ENCODE results near the gene TMEM154. TPM values are rescaled to one million over a fixed set of nuclear protein-coding genes. Genes with fewer than 3 reads are reported as not detected.
"Not testable (repeated sequence)": the region's sequence is repeated elsewhere in the genome, so short reads cannot be mapped to it uniquely, and the experiment has no call there.

The TMEM154 gene
- total RNA-seq, 1 donor = 10.6 TPM

DNA sequence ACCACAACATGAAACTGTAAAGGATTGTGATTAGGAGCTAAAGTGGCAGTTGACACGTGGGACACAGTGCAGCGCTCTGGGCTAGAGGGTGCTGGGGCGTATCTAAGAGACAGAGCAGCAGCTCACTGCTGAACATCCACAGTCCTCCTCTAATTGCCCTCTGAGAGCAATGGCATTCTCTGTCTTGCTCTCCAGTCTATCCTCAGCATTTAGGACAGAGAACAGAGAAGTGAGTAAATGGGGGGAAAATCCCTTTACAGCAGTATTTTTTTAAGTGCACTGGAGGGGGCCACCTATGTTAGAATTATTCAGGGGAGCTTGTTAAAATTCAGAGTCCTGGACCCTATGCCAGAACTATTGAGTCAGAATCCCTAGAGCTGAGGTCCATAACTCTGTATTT, 4.2 kb upstream of the TMEM154 start:
- Histone ChIP-seq H3K9me3 (ENCODE audit: low read depth, low read length) (no peaks in the 10 kb centered on the region), H3K4me1 (ENCODE audit: insufficient read depth, low read length) (peaks cover 57% of the 10 kb centered on the region), H3K4me3 (ENCODE audit: low read length) (no peak overlapping the region), H3K27me3 (ENCODE audit: insufficient read depth, low read length) (no peaks in the 10 kb centered on the region)

DNA sequence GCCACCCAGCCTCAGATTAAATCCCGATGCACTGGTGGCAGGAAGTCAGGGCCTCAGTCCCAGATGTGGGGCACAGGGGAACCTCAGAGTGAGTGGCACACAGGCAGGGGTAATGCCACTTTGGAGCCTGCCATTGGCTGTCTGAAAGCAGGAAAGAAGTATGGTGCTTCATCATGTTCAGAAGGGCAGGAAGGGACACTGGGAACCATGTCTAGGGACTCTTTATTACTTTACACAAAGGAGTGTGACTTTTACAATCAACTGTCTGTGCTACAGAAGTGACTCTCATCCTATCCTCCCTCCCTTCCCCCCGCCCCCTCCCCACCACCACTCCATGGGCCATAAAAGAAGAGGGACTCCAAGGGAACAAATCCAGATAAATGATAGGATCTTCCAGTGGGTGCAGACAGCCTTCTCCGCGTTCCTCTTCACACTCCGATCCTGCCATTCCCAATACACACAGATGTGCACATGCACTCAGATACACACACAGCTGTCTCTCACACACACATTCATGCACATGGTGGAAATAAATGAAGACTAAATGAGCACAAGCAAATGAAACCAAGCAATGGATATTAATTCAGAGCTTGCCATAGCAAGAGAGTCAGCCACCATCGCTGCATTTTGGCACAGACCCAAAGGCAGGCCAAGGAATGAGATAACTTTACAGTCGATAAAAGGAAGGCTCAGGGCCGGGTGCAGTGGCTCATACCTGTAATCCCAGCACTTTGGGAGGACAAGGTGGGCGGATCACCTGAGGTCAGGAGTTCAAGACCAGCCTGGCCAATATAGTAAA, 2.5 kb upstream of the TMEM154 start:
- Histone ChIP-seq H3K27me3 (ENCODE audit: insufficient read depth, low read length) (no peaks in the 10 kb centered on the region), H3K4me3 (ENCODE audit: low read length) (no peak overlapping the region), H3K9me3 (ENCODE audit: low read depth, low read length) (no peaks in the 10 kb centered on the region), H3K4me1 (ENCODE audit: insufficient read depth, low read length) (peaks cover 62% of the 10 kb centered on the region)

DNA sequence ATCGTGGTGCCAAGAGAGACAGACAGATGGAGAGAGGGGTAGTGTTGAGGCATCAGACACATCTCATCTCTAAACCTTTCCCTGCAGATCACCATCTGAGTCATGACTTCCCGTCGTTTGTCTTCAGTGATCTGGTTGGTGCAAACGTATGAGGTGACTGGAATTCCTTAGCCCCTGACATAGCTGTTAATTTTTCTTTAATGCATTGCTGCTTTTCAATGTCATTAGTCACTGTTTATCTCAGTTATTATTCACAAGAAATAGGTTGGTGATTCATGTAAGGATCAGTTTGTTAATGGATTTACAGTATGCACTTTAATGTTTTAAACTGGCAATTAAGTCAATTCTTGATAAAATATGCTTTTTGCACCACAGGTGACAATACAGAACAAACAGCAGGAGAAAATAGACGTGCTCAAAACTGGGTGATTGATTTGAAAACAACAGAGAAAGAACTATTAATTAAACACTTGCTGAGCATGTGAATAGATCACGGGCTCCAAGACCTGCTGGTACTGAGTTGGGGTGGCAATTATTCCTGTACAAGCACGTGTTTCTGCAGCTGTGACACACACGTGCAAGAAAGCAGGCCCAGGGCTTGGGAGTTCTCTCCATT, 1.3 kb upstream of the TMEM154 start:
- H3K9me3 ChIP-seq (ENCODE audit: low read depth, low read length) = no peaks in the 10 kb centered on the region
- no peaks in the 10 kb centered on the region for H3K27me3 ChIP-seq (ENCODE audit: insufficient read depth, low read length)
- peaks cover 62% of the 10 kb centered on the region for H3K4me1 ChIP-seq (ENCODE audit: insufficient read depth, low read length)
- no peak overlapping the region for H3K4me3 ChIP-seq (ENCODE audit: low read length)

GRCh38 chr4:152678841-152679240, 956 bp downstream of the TMEM154 start:
- peak overlapping the region; percentile 89 for H3K4me3 ChIP-seq (ENCODE audit: low read length)
- H3K9me3 ChIP-seq (ENCODE audit: low read depth, low read length) = no peaks in the 10 kb centered on the region

DNA sequence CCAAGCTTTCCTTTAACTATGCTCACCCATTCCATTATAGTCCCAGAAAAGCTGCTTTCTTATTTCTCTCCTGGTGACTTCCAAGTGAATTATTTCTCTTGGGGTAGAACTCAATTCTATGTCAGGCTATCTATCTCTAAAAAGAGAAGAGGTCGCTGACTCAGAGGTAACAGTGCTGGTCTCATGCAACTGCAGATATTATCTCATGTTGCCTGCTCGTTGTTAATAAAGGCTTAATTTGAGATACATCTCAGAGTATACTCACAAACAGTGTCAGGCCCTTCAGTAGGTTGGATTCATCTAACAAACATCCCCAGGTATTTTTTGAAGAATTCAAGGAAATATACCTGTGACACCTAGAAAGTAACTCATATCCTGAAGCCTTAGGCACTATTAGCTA, 2.7 kb downstream of the TMEM154 start:
- Histone ChIP-seq H3K27me3 (ENCODE audit: insufficient read depth, low read length) (no peaks in the 10 kb centered on the region), H3K4me3 (ENCODE audit: low read length) (no peak overlapping the region), H3K4me1 (ENCODE audit: insufficient read depth, low read length) (peaks cover 56% of the 10 kb centered on the region), H3K9me3 (ENCODE audit: low read depth, low read length) (no peaks in the 10 kb centered on the region)

More at GRCh38 chr4:152678841-152679240, 956 bp downstream of the TMEM154 start:
- no peaks in the 10 kb centered on the region for H3K27me3 ChIP-seq (ENCODE audit: insufficient read depth, low read length)
- H3K4me1 ChIP-seq (ENCODE audit: insufficient read depth, low read length) = peaks cover 62% of the 10 kb centered on the region

GRCh38 chr4:152676052-152676854, 3.5 kb downstream of the TMEM154 start:
- no peaks in the 10 kb centered on the region for H3K9me3 ChIP-seq (ENCODE audit: low read depth, low read length)
- no peaks in the 10 kb centered on the region for H3K27me3 ChIP-seq (ENCODE audit: insufficient read depth, low read length)
- H3K4me1 ChIP-seq (ENCODE audit: insufficient read depth, low read length) = peaks cover 56% of the 10 kb centered on the region
- H3K4me3 ChIP-seq (ENCODE audit: low read length) = no peak overlapping the region

DNA sequence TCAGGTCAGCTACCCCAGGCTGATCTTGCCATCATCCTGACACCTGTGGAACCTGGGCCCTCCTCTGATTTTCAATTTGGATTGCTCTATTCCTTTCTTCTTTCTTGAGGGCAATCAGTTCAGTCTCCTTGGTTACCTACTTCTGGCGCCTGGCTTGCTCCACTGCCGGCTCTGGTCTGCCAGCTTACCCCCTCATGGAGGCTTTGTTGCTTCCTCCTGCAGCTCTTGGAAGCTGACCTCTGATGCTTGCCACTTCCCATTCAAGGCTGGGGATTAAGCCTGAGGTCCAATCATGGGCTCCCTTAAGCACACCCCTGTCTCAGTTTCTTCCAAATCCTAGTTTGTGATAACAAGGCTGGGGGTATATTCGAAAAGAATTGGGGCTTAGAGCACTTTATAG, 5.4 kb downstream of the TMEM154 start:
- H3K27me3 ChIP-seq (ENCODE audit: insufficient read depth, low read length) = no peaks in the 10 kb centered on the region
- H3K9me3 ChIP-seq (ENCODE audit: low read depth, low read length) = no peaks in the 10 kb centered on the region
- peaks cover 44% of the 10 kb centered on the region for H3K4me1 ChIP-seq (ENCODE audit: insufficient read depth, low read length)
- H3K4me3 ChIP-seq (ENCODE audit: low read length) = no peak overlapping the region

GRCh38 chr4:152673489-152673888, 6.3 kb downstream of the TMEM154 start:
- Histone ChIP-seq H3K4me1 (ENCODE audit: insufficient read depth, low read length) (peaks cover 38% of the 10 kb centered on the region), H3K4me3 (ENCODE audit: low read length) (no peak overlapping the region), H3K9me3 (ENCODE audit: low read depth, low read length) (no peaks in the 10 kb centered on the region), H3K27me3 (ENCODE audit: insufficient read depth, low read length) (no peaks in the 10 kb centered on the region)

DNA sequence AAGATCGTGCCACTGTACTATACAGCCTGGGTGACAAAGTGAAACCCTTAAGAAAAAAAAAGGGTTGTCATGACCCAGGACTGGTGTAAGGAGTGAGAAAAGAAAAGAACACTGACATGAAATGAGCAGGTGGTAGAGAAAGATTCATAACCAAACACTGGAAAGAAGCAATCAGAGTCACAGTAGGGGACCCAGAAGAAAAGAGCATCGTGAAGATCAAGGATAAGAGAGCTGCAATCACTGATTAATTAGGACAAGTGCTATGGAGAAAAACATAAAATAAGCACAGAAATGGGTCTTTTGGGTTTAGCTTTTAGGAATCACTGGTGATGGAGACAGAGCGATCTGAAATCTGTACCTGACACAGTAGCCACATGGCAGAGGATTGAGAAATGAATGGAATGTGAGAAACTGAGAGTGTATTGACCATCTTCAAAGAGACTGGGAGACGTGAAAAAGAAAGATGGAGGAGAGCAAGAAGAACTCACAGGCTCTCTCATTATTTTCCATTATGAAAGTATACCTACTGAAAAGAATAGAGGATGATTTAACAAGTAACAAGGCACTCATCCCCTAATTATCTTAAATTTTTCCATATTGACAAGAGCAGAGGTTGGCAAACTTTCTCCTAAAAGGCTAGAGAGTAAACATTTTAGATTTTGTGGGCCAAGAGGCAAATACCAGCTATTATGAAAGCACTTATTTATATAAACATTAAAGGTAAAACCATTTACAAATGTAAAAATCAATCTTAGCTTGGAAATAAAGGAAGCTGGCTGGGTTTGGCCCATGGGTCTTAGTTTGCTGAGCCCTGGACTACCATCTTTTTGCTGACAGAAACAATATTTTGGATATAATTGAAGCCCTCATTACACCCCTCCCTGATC, 7.3 kb downstream of the TMEM154 start:
- Histone ChIP-seq H3K4me3 (ENCODE audit: low read length) (no peak overlapping the region), H3K27me3 (ENCODE audit: insufficient read depth, low read length) (no peaks in the 10 kb centered on the region), H3K4me1 (ENCODE audit: insufficient read depth, low read length) (peaks cover 28% of the 10 kb centered on the region), H3K9me3 (ENCODE audit: low read depth, low read length) (no peaks in the 10 kb centered on the region)

DNA sequence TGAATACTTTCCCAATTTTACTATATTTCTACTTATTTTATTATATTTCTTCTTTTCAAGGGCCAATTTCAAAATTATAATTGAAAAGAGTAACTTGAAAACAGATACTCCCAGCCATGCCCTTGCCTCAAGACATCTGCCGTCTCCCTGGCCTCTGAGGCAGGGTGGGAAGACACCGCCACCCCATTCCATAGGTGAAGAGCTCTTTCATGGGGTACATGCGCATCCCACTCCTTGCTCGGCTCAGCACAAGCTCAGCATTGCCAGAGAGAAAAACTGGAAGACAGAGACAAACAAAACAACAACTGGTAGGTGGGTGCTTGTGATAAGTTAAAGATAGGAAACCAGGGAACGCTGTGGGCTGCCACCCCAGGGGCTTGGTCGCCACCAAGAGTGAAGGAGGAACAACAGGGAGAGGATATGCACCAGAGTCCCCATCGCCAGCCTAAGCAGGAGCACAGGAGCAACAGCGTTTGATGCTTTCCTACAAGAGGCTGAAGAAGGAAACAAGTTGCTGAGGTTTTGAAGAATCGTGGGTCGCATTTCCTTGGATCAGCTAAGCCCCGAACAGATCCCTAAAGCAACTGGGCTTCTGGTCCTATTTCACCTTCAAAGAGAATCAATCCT, 11.3 kb downstream of the TMEM154 start:
- Histone ChIP-seq H3K4me1 (ENCODE audit: insufficient read depth, low read length) (peaks cover 31% of the 10 kb centered on the region), H3K9me3 (ENCODE audit: low read depth, low read length) (no peaks in the 10 kb centered on the region), H3K4me3 (ENCODE audit: low read length) (no peak overlapping the region), H3K27me3 (ENCODE audit: insufficient read depth, low read length) (no peaks in the 10 kb centered on the region)

- Histone ChIP-seq H3K9me3 (ENCODE audit: low read depth, low read length) (no peaks in the 10 kb centered on the region), H3K4me1 (ENCODE audit: insufficient read depth, low read length) (peaks cover 37% of the 10 kb centered on the region), H3K4me3 (ENCODE audit: low read length) (no peak overlapping the region), H3K27me3 (ENCODE audit: insufficient read depth, low read length) (no peaks in the 10 kb centered on the region)
Measured at GRCh38 chr4:152667781-152668180, 12.0 kb downstream of the TMEM154 start.

DNA sequence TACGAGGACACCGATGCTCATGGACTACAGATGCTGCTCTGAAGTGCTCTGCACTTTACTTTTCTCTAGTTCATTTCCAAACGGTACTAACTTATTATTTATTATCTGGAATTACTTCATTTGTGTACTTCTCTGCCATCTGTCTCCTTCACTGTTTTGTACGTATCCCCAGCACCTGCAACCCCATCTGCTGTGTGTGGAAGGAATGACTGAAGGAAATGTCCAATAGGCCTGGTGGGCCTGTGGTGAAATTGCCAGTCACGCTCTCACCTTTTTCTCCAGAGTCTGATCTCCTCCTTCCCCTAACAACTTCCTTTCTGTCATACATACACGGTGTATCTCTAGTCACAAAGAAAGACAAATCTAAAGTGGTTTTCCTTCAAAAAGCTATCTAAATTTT, 12.9 kb downstream of the TMEM154 start:
- no peaks in the 10 kb centered on the region for H3K9me3 ChIP-seq (ENCODE audit: low read depth, low read length)
- H3K4me3 ChIP-seq (ENCODE audit: low read length) = no peak overlapping the region
- H3K4me1 ChIP-seq (ENCODE audit: insufficient read depth, low read length) = peaks cover 46% of the 10 kb centered on the region
- H3K27me3 ChIP-seq (ENCODE audit: insufficient read depth, low read length) = no peaks in the 10 kb centered on the region

DNA sequence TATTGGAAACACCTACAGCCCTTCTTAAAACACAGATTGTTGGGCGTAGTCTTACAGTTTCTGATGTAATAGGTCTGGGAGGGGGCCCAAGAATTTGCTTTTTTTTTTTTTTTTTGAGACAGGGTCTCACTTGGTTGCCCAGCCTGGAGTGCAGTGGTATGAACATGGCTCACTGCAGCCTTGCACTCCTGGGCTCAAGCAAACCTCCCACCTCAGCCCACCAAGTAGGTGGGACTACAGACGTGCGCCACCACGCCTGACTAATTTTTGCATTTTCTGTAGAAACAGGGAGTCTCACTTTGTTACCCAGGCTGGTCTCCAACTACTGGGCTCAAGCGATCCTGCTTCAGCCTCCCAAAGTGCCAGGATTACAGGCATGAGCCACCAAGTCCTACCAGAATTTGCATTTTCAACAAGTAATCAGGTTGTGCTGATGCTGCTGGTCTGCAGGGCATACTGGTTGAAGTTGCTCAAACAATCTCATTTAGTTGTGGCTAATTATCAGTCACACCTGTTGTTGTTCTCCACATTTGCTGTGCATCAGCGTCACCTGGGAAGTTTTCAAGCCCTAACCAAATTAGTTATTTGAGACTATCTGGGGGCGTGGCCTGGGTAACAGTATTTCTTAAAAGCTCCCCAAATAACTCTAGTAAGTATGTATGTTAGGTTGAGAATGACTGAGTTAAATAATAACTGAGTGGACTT, 14.0 kb downstream of the TMEM154 start:
- H3K9me3 ChIP-seq (ENCODE audit: low read depth, low read length) = no peaks in the 10 kb centered on the region
- no peak overlapping the region for H3K4me3 ChIP-seq (ENCODE audit: low read length)
- H3K4me1 ChIP-seq (ENCODE audit: insufficient read depth, low read length) = peaks cover 57% of the 10 kb centered on the region
- no peaks in the 10 kb centered on the region for H3K27me3 ChIP-seq (ENCODE audit: insufficient read depth, low read length)

DNA sequence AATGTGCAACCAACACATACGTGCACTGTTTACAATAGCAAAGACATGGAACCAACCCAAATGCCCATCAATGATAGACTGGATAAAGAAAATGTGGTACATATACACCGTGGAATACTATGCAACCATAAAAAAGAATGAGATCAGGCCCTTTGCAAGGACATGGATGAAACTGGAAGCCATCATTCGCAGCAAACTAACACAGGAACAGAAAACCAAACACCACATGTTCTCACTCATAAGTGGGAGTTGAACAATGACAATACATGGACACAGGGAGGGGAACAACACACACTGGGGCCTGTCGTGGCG, 15.8 kb downstream of the TMEM154 start:
- not testable (repeated sequence) for H3K4me3 ChIP-seq (ENCODE audit: low read length); H3K9me3 ChIP-seq (ENCODE audit: low read depth, low read length); H3K27me3 ChIP-seq (ENCODE audit: insufficient read depth, low read length)
- H3K4me1 ChIP-seq (ENCODE audit: insufficient read depth, low read length) = peaks cover 66% of the 10 kb centered on the region

Data from mononuclear cell (primary cell).